HepG2 (cell line): ENCODE measurements around the gene OR2W1. TPM values are rescaled to one million over a fixed set of nuclear protein-coding genes. Genes with fewer than 3 reads are reported as not detected.

Experiments
- ATF6 ChIP-seq: sonication (generic); formaldehyde crosslinking; conservative IDR thresholded peaks from 2 replicates; pipeline ENCODE4 v1.4.0; 2020; ENCODE audit warnings: missing genetic modification reagents
- CSRNP1 ChIP-seq: sonication (generic); formaldehyde crosslinking; IDR thresholded peaks from 2 replicates; pipeline ENCODE4 v1.8.1; 2023; ENCODE audit warnings: mild to moderate bottlenecking, missing genetic modification reagents
- CSRNP2 ChIP-seq: sonication (generic); formaldehyde crosslinking; conservative IDR thresholded peaks from 2 replicates; pipeline ENCODE4 v1.8.0; 2022; ENCODE audit warnings: low read depth, missing genetic modification reagents
- DZIP1 ChIP-seq: sonication (generic); formaldehyde crosslinking; IDR thresholded peaks from 2 replicates; pipeline ENCODE4 v1.5.0; 2020; ENCODE audit warnings: mild to moderate bottlenecking, missing genetic modification reagents
- E2F1 ChIP-seq: sonication (generic); formaldehyde crosslinking; IDR thresholded peaks from 2 replicates; pipeline ENCODE4 v1.5.0; 2020; ENCODE audit warnings: missing genetic modification reagents
- GMEB2 ChIP-seq: IDR thresholded peaks from 2 replicates; pipeline ENCODE4 v1.6.1; 2016; ENCODE audit warnings: missing biosample characterization, missing genetic modification reagents, low read depth
- PREB ChIP-seq: sonication (generic); formaldehyde crosslinking; IDR thresholded peaks from 2 replicates; pipeline ENCODE4 v1.4.0; 2020; ENCODE audit warnings: missing genetic modification reagents
- SP4 ChIP-seq: sonication (generic); formaldehyde crosslinking; IDR thresholded peaks from 2 replicates; pipeline ENCODE4 v1.8.1; 2023; ENCODE audit warnings: mild to moderate bottlenecking, missing genetic modification reagents
- TOPORS ChIP-seq: sonication (generic); formaldehyde crosslinking; IDR thresholded peaks from 2 replicates; pipeline ENCODE4 v1.8.0; 2023; ENCODE audit warnings: mild to moderate bottlenecking, missing genetic modification reagents
- ZBTB37 ChIP-seq: sonication (generic); formaldehyde crosslinking; IDR thresholded peaks from 2 replicates; pipeline ENCODE4 v1.4.0; 2020; ENCODE audit warnings: mild to moderate bottlenecking, missing genetic modification reagents
- ZNF724P ChIP-seq: sonication (generic); formaldehyde crosslinking; IDR thresholded peaks from 2 replicates; pipeline ENCODE4 v1.8.0; 2022; ENCODE audit warnings: missing genetic modification reagents, borderline replicate concordance
- ZNF766 ChIP-seq: sonication (generic); formaldehyde crosslinking; IDR thresholded peaks from 2 replicates; pipeline ENCODE4 v1.5.0; 2020; ENCODE audit warnings: missing genetic modification reagents, borderline replicate concordance
- ZNF839 ChIP-seq: sonication (generic); formaldehyde crosslinking; IDR thresholded peaks from 2 replicates; pipeline ENCODE4 v1.4.0; 2020; ENCODE audit warnings: missing genetic modification reagents, mild to moderate bottlenecking, borderline replicate concordance
- polyA plus RNA-seq, 8 experiments: library from polyadenylated mRNA; depleted of rRNA in 3 of 8; stranded (reverse) in 7 of 8; unstranded in 1 of 8; fragments of >200 nt; fragmentation: Illumina TruSeq in 4 of 8; extraction: Trizol in 4 of 8; gene quantifications; 2 replicates each; pipeline versions ENCODE4 v1.2.1 to v1.2.3, GENCODE V29; 2011 to 2016; ENCODE audit warnings: low read depth in 4 of 8, missing spikeins in 1 of 8, mixed read lengths in 1 of 8; ENCODE audit not compliant: insufficient read depth in 1 of 8
- total RNA-seq, 5 experiments: library from RNA; depleted of rRNA; stranded (reverse); fragments of >200 nt; fragmentation: Illumina TruSeq; extraction: Trizol; gene quantifications; 2 replicates each; pipeline ENCODE4 v1.2.3, GENCODE V29; 2016; ENCODE audit warnings: low read depth in 1 of 5

Gene OR2W1
- total and polyA plus RNA-seq, 2 of the 13 experiments (the other 11 are each of a cell fraction or from before 2014, with no cell fraction given): not detected

- no peak for TF ChIP-seq DZIP1 (CRISPR knock-in tag)
- peak; percentile 31; the same call in 1 of the 2 replicates for TF ChIP-seq TOPORS (CRISPR knock-in tag)
- TF ChIP-seq SP4 (CRISPR knock-in tag): peak; percentile 40; the same call in 1 of the 2 replicates
- TF ChIP-seq ZNF839: no peak
- TF ChIP-seq GMEB2 (CRISPR knock-in tag): no peak
- TF ChIP-seq ZBTB37 (CRISPR knock-in tag): no peak
- TF ChIP-seq PREB (CRISPR knock-in tag): no peak
- no peak for TF ChIP-seq E2F1
- TF ChIP-seq ATF6: 0 out of 2 replicates have a peak, but pooled peaks have one; percentile 43
- no peak for TF ChIP-seq ZNF766 (CRISPR knock-in tag)
- 0 out of 2 replicates have a peak, but pooled peaks have one; percentile 51 for TF ChIP-seq CSRNP1 (CRISPR knock-in tag)
- no peak for TF ChIP-seq CSRNP2 (CRISPR knock-in tag)
- no peak for TF ChIP-seq ZNF724P (CRISPR knock-in tag)
Measured at GRCh38 chr6:29016559-29017427, 28.2 kb downstream of the OR2W1 start (continued).
